HG02981 (cell line): ENCODE data around the gene RPS21.

Source experiments
- ATAC-seq: cut with Tn5 transposase; IDR thresholded peaks from one replicate; pipeline ENCODE4 v1.9.1; 2021; ENCODE audit warnings: mild to moderate bottlenecking, moderate library complexity; ENCODE audit not compliant: unreplicated experiment

The RPS21 gene

DNA sequence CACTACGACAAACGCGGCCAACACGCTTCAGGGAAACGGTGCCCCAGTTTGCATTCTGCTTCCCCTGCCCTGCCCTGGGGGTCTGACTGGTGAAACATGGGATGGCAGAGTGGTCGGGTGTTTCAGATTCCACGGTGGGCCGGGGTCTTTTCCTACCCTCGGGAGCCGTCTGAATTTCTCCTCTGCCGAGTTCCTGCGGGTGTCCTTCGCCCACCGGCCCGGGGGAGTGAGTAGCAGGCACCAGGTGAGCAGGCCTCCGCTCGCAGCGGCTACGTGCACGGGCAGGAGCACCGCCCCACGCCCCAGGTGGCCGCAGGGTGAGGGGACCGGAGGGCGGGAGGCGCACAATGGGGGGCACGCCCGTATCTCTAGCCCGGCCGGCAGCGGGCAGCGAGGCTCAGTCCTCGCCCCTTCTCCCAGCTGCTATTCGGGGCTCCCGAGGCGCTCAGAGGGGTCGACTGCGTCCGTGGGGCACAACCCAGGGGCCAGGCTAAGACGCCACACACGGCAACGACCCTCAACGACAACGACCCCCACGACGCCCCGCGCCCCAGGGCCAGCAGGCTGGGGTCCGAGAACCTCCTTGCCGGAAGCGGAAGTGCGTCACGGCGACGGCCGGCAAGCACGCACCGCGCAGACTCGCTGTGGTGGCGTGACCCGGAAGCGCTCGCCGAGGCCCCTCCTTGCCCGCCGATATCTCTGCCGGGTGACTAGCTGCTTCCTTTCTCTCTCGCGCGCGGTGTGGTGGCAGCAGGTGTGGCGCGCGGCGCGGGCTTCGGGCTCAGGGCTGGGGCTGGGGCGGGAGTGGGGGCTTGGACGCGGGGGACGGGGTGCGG is at the start of gene RPS21:
Gene RPS21 (plus strand): TSS at position 721 of the 836 bp plus-strand sequence. CDS start 236 bp downstream, outside the sequence.
- peak; percentile 68 for ATAC-seq

DNA sequence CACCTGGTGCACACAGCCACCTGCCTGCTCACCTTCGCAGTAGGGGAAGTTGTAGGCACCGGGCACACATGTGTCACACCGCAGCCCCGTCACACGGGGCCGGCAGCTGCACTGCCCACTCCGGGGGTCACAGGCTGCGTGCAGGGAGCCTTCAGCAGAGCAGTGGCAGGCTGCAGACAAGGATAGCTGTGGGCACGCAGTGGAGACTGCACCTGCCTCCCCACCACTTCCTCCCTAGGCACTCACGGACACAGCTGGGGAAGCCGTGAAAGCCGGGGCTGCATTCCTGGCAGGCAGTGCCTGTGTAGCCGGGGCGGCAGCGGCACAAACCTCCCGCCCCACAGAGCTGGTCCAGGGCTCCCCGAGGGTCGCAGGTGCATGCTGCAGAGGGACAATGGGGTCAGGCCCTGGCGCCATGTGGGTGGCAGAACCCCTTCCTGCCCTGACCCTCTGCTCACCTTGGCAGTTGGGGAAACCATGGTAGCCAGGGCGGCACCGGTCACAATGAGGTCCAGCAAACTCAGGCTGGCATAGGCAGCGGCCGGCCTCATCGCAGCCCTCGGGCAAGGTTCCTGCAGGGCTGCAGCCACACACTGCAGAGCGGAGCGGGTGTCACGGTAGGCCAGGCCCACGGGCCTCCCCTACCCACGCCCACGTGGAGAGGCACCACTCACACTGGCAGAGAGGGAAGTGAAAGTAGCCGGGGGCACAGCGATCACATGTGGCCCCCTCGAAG is 49.2 kb upstream of the RPS21 start:
- no peak for ATAC-seq

DNA sequence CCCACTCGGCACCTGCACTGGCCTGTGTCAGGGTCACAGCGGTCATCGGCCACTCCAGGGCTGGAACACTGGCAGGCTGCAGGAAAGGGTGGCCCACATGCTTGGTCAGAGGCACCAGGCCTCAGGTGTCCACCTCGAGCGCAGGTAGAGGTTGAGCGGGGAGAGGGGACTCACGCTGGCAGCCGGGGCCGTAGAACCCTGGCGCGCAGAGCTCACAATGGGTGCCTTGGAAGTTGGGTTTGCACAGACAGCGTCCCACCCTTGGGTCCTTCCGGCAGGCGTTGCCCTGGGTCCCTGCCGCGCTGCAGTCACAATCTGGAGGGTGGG is 48.6 kb upstream of the RPS21 start:
- no peak for ATAC-seq

DNA sequence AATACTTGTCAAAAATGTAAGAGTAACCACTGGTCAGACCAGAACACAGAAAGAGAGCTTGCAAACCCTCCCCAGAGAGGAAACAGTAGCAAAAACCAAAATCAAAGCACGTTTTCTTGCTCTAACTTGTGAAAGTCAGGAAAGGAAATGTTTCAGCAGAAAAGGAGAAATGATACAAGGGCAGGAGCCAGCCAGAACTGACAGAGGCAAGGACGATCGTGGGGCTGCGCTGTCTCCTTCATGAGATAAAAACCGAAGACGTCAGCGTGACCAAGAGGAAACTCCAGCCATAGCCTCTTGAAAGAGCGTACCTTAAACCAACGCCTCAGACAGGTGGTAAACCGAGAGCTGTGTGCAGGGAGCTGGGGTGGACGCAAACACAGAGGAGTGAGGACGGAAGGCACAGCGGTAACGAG is 47.2 kb upstream of the RPS21 start:
- peak; percentile 49 for ATAC-seq

DNA sequence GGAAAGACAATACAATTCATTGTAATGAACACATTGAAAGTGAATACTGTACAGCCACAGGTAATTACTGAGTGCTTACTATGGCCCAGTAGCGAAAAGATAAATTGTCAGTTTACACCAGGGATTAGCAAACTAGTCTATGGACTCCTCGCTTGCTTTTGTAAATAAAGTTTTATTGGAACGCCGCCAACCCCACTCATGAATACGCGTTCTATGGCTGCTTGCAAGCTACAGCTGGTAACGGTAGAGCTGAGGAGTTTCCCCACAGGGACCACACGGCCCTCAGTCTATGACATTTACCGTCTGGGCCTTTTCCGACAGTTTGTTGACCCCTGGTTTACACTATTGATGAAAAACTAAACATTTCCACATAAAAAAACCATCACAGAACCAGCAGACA is 44.0 kb upstream of the RPS21 start:
- no peak for ATAC-seq

DNA sequence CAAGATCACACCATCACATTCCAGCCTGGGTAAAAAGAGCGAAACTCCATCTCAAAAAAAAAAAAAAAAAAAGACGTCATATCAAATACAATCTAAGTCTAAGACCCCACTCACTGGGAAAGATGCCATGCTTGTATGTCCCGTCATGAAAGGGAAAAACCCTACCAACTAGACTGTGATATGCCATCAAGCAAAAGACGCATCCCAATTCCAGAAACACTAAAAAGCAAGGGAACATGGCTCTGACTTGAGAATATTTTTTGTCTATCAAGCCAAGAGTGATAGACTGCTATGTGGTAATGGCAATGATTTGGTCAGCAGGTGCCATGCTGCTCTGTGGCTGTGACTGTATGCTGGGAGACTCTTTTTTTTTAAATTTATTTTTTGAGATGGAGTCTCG is 42.8 kb upstream of the RPS21 start:
- no peak for ATAC-seq

DNA sequence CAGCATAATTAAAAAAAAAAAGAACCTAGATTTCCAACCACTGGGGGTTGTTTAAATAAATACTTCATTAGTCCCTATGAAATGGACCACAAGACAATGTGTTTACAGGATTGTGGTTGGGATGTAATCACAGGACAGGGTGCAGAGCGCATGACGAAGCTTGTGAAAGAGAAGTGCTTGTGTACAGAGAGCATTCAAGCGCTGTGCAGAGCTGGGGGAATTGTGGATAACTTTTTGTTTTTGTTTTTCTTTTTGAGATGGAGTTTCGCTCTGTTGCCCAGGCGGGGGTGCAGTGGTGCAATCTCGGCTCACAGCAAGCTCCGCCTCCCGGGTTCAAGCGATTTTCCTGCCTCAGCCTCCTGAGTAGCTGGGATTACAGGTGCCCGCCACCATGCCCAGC is 42.1 kb upstream of the RPS21 start:
- no peak for ATAC-seq

DNA sequence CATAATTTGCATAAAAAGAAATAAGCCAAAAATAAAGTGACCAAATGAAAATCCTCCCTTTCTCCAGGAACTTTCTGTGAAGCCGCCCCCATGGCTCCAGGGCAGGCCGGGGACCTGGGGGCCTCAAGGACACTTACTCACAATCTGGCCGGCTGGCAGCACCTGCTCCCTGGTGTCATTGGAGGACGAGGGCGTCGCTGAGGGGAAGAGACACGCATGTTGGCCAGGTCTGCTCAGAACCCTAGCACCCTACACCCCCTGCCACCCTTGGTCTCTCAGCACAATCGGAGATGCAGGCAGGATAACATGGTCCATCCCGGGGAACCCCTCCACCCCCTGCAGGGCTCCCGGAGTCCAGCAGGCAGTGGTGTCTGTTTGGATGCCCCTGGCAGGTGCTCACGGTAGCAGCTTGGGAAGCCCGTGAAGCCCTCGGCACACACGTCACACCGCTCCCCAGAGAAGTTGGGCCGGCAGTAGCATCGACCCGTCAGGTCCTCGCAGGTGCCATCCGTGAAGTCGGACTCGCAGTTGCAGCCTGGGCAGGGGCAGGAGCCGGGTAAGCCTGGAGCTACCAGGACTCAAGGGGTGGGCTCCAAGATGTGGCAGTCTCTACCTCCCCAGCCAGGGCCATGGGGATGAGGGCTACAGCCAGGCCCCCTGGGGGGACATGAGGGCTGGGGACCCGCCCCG is 41.1 kb upstream of the RPS21 start:
- no peak for ATAC-seq

DNA sequence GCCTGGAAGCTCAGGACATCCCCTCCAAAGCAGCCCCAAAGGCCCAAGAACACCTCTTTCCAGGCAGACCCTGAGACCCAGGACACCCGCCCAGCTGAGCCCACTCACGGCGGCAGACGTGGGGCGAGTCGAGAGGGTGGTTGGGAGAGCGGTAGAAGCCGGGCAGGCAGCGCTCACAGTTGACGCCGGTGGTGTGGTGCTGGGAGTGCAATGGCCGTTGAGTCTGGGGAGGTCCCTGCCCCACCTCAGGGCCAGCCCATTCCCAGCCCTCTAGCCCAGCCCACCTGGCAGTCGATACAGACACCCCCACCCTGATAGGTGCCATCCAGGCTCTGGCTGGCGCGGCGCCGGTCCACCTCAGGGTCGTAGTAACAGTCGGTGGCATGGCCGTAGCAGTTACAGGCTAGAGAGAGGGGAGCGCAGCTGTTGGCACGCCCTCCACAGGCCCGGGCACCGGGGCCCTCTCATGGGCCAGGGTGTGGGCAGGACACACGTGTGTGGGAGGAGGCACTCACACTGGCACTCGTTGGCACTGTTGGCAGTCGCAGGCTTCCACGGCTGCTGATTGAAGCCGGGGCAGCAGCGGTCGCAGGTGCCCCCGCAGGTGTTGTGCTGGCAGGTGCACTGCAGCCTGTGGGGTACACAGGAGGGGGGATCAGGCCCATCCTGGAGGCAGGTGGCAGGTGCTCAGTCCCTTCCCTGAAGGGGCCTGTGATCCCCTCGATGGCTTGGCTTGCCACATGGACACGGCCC is 40.3 kb upstream of the RPS21 start:
- no peak for ATAC-seq

DNA sequence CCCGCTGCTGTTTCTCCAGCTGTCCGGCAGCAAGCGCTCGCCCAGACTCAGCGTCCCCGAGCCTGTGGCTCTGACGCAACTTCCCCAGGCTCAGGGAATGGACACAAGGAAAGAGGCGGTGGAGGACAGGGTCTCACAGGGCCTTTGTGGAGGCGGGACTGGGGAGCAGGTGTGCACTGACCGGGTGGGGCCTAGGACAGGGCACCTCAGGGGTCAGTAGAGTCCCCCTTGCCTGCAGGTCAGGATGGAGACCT is 39.8 kb upstream of the RPS21 start:
- no peak for ATAC-seq

DNA sequence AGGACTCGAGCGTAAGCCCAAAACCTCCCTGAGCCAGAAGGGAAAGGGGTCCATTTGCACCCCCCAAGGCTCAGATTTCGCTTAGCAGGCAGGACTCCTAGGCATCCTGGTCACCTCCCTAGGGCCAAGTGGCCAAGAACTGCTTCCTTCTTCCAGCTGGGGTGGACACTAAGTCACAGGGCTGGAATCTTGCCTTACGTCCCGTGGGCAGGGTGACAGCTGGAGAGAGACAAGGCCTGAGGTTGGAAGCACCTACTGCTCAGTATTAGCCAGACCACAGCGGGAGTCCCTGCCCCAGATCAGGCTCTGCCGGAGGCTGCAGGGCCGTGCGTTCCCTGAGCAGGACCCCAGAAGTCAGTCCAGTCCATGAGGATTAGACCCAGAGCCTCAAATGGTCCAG is 39.5 kb upstream of the RPS21 start:
- ATAC-seq = no peak

DNA sequence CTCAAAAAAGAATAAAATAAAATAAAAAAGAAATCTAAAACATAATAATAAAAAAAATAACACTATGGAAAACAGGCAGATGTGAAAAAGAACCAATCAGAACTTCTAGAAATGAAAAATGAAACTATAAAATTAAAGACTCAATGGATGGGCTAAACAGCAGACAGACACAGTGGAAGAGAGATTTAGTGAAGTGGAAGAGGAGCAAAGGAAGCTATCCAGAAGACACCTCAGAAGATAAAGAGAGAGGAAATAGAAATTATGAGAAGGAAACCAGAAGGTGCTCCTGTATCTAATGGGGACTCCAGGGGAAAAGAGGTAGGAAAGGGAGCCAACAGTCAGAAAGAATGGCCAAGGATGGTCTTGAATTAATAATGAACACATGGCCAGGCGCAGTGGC is 38.3 kb upstream of the RPS21 start:
- no peak for ATAC-seq

DNA sequence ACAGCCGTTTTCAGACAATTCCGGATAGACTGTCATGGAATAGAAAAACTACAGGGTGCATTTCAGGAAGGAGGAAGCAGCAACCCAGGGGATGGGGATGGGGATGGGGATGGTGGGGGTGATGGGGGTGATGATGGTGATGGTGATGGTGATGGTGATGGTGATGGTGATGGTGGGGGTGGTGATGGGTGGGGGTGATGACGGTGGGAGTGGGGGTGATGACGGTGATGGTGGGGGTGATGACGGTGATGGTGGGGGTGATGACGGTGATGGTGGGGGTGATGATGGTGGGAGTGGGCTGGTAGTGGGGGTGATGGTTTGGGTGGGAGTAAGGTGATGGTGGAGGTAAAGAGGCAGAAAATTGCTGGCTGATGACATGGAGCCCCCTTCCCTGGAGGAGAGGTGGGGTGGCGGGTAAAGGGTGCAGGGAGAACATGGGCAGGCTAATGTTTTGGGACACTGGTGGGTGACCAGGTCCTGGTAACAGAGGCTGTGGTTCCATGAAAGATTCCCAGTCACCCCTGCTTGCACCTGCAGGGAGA is 37.3 kb upstream of the RPS21 start:
- no peak for ATAC-seq

DNA sequence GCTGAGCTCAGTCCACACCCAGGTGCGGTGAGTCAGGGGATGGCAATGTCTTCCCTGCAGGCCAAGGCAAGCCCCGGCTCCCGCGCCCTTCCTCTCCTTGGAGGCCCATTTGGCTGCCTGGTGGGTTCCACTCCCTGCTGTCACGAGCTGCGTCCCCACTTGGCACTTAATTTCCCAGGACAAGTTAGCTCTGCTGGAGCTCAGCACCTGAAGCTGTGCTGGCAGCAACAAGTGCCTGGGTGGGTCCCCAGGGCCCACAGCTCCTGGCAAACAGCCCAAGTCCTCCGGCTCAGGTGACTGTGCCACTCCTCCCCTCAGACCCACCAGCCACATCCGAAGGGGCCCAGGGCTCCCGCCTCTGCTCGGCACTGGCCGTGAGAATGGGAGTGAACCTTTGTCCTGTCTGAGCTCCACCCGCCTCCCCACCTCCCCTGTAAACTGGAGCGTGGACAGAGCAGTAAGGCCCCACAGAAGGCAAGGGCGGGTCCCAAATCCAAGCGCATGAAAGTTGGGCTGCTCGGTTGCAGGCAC is 36.7 kb upstream of the RPS21 start:
- no peak for ATAC-seq

DNA sequence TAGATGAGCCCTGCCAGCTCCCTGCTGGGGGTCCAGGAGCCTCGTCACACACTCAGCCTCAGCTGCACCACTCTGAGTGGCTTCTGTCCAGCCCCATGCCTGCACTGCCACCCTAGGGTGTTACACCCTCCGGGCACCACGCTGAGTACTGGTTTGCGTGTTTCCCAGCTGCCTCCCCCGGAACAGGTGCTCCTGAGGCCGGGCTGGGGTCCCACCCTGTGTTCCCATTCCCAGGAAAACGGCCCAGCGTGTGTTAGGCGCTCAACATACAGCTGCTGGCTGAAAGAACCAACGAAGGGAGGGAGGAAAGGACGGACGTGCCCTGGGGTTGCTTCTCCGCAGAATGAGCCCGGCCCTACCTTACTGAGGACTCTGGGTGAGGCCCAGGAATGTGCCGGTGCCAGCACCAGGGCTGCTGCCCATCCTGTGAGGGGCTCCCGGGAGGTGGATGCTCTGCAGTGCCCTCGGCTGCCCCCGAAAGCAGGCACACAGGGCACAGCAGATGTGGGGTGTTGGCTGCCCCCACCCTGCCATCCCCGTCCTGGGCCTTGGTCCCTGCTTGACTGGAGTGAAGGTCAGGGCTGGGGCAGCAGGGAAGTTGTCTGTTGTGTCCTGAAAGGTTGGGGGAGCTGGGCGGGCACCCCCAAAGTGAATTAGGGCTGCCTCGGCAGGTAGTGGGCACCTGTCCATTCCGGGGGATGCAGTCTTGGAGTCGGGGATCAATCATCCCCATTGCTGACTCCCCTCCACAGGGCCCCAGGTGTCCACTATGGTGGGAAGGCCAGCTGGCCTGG is 36.1 kb upstream of the RPS21 start:
- ATAC-seq = no peak

DNA sequence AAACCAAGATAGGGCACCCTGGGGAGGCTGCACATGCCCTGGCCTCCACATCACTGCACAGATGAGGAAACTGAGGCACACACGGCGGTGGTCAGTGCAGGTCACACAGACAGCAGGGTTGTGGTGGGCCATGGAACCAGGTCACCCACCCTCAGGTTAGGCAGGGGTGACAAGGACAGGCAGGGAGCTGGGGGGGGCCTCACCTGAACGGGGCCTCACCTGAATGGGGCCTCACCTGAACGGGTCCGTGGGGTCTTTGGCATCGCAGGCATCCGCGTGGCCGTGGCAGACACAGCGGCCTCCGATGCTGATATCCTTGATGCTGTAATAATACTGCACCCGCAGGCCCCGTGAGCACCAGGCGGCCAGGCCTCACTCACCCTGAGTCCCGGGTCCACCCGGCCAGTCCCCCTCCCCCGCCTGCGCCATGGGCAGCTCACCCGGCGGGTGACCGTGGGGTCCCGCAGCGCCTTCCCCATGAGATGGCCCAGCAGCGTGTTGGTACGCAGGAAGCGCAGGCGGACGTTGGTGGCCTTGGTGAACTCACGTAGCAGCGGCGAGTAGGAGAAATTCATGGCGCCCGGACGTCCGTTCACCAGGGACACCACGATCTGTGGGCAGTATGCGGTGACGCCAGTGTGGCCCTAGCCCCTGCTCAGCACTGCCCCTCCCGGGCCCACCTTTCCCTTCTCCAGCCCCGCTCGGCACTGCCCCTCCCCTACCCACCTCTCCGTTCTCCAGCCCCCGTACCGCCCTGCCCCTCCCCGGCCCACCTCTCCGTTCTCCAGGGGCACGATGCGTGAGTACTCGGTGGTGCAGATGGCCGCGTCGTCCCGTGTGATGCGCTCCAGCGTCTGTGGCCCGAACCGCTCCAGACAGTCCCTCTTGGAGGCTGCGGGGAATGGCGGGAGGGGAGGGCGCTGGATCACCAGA is 35.2 kb upstream of the RPS21 start:
- no peak for ATAC-seq

DNA sequence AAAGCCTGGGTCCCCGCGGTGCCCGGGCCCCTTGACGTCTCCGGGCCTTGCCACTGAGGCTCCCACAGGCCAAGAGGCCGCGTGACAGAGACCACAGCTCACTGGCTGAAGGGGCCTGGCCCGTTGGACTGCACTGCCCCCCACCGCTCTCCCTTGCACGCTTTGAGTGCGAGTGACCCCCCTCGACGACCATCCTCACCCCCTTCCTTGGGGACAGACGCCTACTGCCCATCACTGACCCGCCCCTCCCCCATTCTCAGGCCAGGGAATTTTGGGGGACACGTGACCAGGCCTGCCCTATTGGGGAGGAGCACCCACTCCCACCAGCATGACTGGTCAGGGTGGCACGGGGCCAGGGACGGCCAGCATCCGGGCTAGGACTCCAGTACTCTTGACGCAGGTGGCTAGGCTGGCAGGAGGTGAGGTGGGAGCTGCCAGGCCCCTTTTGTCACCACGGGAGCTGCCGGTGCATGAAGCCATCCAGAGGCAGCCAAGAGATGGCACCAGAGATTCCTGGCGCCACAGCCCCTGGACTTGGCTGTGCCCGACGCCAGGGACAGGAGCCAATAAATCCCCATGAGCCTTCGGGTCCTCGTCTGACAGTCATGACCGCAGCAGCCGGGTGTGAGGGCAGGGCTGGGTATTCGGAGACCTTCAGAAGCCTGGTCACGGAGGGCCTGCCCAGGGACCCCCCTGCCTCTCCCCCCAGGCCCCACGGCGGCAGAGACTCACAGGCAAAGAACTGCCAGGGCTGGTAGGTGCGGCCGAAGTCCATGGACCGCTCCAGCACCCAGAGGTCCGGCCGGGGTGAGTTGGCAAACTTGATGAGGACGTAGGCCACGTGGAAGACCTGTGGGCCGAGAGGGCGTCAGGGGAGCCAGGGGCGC is 34.3 kb upstream of the RPS21 start:
- no peak for ATAC-seq
